ENCODE measurements around the gene AMER1.

AMER1 gene

DNA sequence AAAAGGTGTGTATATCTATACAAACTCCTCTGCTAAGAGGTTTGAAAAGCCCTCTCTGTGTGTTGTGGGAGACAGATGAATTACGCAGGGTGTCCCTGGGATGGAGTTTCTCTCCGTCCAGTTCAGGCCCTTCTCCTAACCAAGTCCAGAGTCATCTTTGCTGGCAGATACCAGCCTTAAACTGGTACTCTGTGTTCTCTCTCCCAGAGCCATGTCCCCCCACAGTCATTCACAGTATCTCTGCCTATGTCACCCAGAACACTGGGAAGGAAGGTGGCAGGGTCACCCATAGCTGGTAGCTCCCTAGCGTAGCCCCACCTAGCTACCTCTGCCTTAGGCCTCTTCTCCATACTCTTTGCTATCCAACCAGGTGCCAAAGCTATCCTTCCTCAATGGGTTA, 8.9 kb downstream of the AMER1 start:
- 96% methylated on average over 2 of the region's 3 CpGs for WGBS
- Histone ChIP-seq H3K14ac (ENCODE audit: low read length in 2 of 2) (no peak overlapping the region), H4K8ac (ENCODE audit: low read length) (no peak overlapping the region)

DNA sequence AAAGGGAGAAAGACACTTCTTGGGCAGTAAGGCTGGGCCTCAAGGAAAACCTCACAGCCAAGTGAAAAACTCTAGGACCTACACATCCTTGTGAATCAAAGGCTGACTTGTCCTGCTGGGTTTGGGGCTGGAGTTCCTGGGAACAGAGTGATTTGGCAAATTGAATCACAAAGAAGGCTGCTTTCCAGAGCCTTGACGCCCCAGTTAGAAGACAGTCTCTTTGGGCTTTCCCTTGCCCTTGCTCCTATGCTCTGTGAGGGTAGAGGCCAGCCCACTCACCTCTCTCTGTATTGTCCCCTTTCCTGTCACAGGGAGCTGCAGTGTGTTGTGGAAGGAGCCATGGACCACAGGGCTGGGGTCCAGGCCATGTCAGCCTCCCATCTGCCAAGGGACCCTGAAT, 9.6 kb downstream of the AMER1 start:
- no peak overlapping the region for H4K91ac ChIP-seq (ENCODE audit: low read length)
- H2BK15ac ChIP-seq (ENCODE audit: low read depth, poor library complexity, severe bottlenecking), result no peak overlapping the region
- no peaks in the 10 kb centered on the region for H3K4me1 ChIP-seq (ENCODE audit: control insufficient read depth, insufficient read depth, low read depth, low read length)
- H3K9me3 ChIP-seq (ENCODE audit: control insufficient read depth, low read length), result no peaks in the 10 kb centered on the region
- no peak overlapping the region for H2BK12ac ChIP-seq (ENCODE audit: low read length in 2 of 2)
- H3K36me3 ChIP-seq (ENCODE audit: control insufficient read depth in 1 of 2, insufficient read depth in 2 of 2, low read depth in 1 of 2, low read length in 2 of 2), result peaks cover 7 to 23% of the 10 kb centered on the region in 2 experiments
- H2AFZ ChIP-seq (ENCODE audit: low read depth, low read length), result no peak overlapping the region
- no peak overlapping the region for H3K4me2 ChIP-seq (ENCODE audit: low read length, poor library complexity, severe bottlenecking)
- H3K9ac ChIP-seq (ENCODE audit: low read length), result no peak overlapping the region
- H4K8ac ChIP-seq (ENCODE audit: low read length), result no peak overlapping the region
- H3K4ac ChIP-seq (ENCODE audit: low read depth in 1 of 2, low read length in 2 of 2), result no peak overlapping the region
- no peak overlapping the region for H2AK5ac ChIP-seq (ENCODE audit: low read length, severe bottlenecking)
- H3K14ac ChIP-seq (ENCODE audit: low read length in 2 of 2), result no peak overlapping the region
- H3K27me3 ChIP-seq (ENCODE audit: control insufficient read depth in 1 of 2, insufficient read depth in 1 of 2, low read length in 2 of 2), result peaks cover 0 to 8% of the 10 kb centered on the region in 2 experiments
- peaks cover 16% of the 10 kb centered on the region for H3K79me1 ChIP-seq (replicated peaks; ENCODE audit: low read length, poor library complexity, severe bottlenecking)
- DNase-seq, result no peak
- H2BK5ac ChIP-seq (ENCODE audit: low read depth, low read length, poor library complexity, severe bottlenecking), result no peak overlapping the region
- no peak overlapping the region for H3K18ac ChIP-seq (ENCODE audit: low read depth in 1 of 2, low read length in 2 of 2)
- no CpG with 5 or more reads among the region's 1 CpG for WGBS
- no peak overlapping the region for H3K23ac ChIP-seq (ENCODE audit: low read length in 2 of 2)
- no peak overlapping the region for H3K4me3 ChIP-seq (ENCODE audit: insufficient read depth in 1 of 2, low read depth in 1 of 2, low read length in 2 of 2)
- H2BK120ac ChIP-seq (ENCODE audit: low read depth, low read length), result no peak overlapping the region
- H3K27ac ChIP-seq (ENCODE audit: low read length, poor library complexity, severe bottlenecking), result no peak overlapping the region

More for the DNA sequence above, 8.9 kb downstream of the AMER1 start:
- peaks cover 0 to 8% of the 10 kb centered on the region in 2 experiments for H3K27me3 ChIP-seq (ENCODE audit: control insufficient read depth in 1 of 2, insufficient read depth in 1 of 2, low read length in 2 of 2)
- no peak overlapping the region for H2BK12ac ChIP-seq (ENCODE audit: low read length in 2 of 2)
- no peak overlapping the region for H3K23ac ChIP-seq (ENCODE audit: low read length in 2 of 2)
- H2BK5ac ChIP-seq (ENCODE audit: low read depth, low read length, poor library complexity, severe bottlenecking), result no peak overlapping the region
- H4K91ac ChIP-seq (ENCODE audit: low read length), result no peak overlapping the region
- no peak overlapping the region for H3K27ac ChIP-seq (ENCODE audit: low read length, poor library complexity, severe bottlenecking)
- no peak overlapping the region for H3K4me2 ChIP-seq (ENCODE audit: low read length, poor library complexity, severe bottlenecking)
- no peak overlapping the region for H2BK120ac ChIP-seq (ENCODE audit: low read depth, low read length)
- no peak overlapping the region for H2AK5ac ChIP-seq (ENCODE audit: low read length, severe bottlenecking)
- H3K9me3 ChIP-seq (ENCODE audit: control insufficient read depth, low read length), result no peaks in the 10 kb centered on the region
- H3K4me1 ChIP-seq (ENCODE audit: control insufficient read depth, insufficient read depth, low read depth, low read length), result no peaks in the 10 kb centered on the region
- no peak overlapping the region for H3K4me3 ChIP-seq (ENCODE audit: insufficient read depth in 1 of 2, low read depth in 1 of 2, low read length in 2 of 2)
- H2AFZ ChIP-seq (ENCODE audit: low read depth, low read length), result no peak overlapping the region
- no peak overlapping the region for H3K4ac ChIP-seq (ENCODE audit: low read depth in 1 of 2, low read length in 2 of 2)
- H3K36me3 ChIP-seq (ENCODE audit: control insufficient read depth in 1 of 2, insufficient read depth in 2 of 2, low read depth in 1 of 2, low read length in 2 of 2), result peaks cover 5 to 16% of the 10 kb centered on the region in 2 experiments
- no peak for DNase-seq
- no peak overlapping the region for H3K9ac ChIP-seq (ENCODE audit: low read length)
- H2BK15ac ChIP-seq (ENCODE audit: low read depth, poor library complexity, severe bottlenecking), result no peak overlapping the region
- H3K79me1 ChIP-seq (replicated peaks; ENCODE audit: low read length, poor library complexity, severe bottlenecking), result peaks cover 17% of the 10 kb centered on the region
- no peak overlapping the region for H3K18ac ChIP-seq (ENCODE audit: low read depth in 1 of 2, low read length in 2 of 2)

DNA sequence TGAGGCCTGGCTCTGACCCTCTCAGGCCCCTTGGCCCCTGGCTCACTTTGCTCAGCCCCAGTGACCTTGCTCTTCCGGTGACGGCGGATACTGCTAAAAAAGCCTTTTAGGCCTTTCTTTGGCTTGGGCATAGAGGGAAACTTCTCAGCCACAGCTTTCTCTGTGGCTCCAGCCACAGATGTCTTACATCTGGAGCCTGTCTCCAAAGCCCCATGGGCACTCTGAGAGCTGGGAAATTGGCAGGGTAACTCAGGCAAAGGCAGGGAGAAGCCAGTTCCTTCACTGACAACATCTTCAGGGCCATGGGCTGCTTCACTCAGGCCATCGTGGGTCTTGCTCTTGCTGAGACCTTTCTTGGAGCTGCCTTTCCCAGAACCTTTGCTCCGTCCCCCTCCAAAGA, 12.8 kb downstream of the AMER1 start:
- Histone ChIP-seq H4K91ac (ENCODE audit: low read length) (no peak overlapping the region), H2BK15ac (ENCODE audit: low read depth, poor library complexity, severe bottlenecking) (no peak overlapping the region), H4K8ac (ENCODE audit: low read length) (no peak overlapping the region), H2AFZ (ENCODE audit: low read depth, low read length) (no peak overlapping the region), H3K79me1 (replicated peaks; ENCODE audit: low read length, poor library complexity, severe bottlenecking) (peaks cover 10% of the 10 kb centered on the region), H3K4ac (ENCODE audit: low read depth in 1 of 2, low read length in 2 of 2) (no peak overlapping the region), H3K27me3 (ENCODE audit: control insufficient read depth in 1 of 2, insufficient read depth in 1 of 2, low read length in 2 of 2) (peaks cover 0 to 8% of the 10 kb centered on the region in 2 experiments), H2BK12ac (ENCODE audit: low read length in 2 of 2) (no peak overlapping the region), H3K18ac (ENCODE audit: low read depth in 1 of 2, low read length in 2 of 2) (no peak overlapping the region), H3K23ac (ENCODE audit: low read length in 2 of 2) (no peak overlapping the region), H3K27ac (ENCODE audit: low read length, poor library complexity, severe bottlenecking) (no peak overlapping the region), H3K14ac (ENCODE audit: low read length in 2 of 2) (no peak overlapping the region), H3K4me3 (ENCODE audit: insufficient read depth in 1 of 2, low read depth in 1 of 2, low read length in 2 of 2) (no peak overlapping the region), H2BK5ac (ENCODE audit: low read depth, low read length, poor library complexity, severe bottlenecking) (no peak overlapping the region), H3K4me1 (ENCODE audit: control insufficient read depth, insufficient read depth, low read depth, low read length) (no peaks in the 10 kb centered on the region), H3K9me3 (ENCODE audit: control insufficient read depth, low read length) (no peaks in the 10 kb centered on the region), H2AK5ac (ENCODE audit: low read length, severe bottlenecking) (no peak overlapping the region), H3K9ac (ENCODE audit: low read length) (no peak overlapping the region), H2BK120ac (ENCODE audit: low read depth, low read length) (no peak overlapping the region), H3K36me3 (ENCODE audit: control insufficient read depth in 1 of 2, insufficient read depth in 2 of 2, low read depth in 1 of 2, low read length in 2 of 2) (peaks cover 12 to 35% of the 10 kb centered on the region in 2 experiments), H3K4me2 (ENCODE audit: low read length, poor library complexity, severe bottlenecking) (no peak overlapping the region)
- DNase-seq, result no peak
- 98% methylated on average over 5 of the region's 5 CpGs for WGBS

DNA sequence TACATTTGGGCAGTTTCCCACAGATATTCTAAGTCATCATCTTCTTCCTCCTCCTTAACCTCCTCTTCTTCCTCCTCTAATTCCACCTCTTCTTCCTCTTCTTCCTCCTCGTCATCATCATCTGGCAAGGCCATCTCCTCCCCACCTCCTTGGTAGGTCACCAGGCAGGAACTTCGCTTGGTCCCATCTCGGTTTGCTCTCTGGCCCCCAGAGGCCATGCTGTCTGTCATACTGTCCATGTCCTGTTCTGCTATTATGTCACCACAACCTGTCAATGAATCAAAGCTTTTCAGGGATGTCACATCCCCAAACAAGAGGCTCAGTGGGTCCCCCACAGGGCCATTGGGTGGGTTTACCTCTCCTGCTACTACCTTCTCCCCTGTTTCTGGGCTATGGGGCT, 13.5 kb downstream of the AMER1 start:
- Histone ChIP-seq H2AK5ac (ENCODE audit: low read length, severe bottlenecking) (no peak overlapping the region), H3K4me2 (ENCODE audit: low read length, poor library complexity, severe bottlenecking) (no peak overlapping the region), H3K27me3 (ENCODE audit: control insufficient read depth in 1 of 2, insufficient read depth in 1 of 2, low read length in 2 of 2) (peaks cover 0 to 8% of the 10 kb centered on the region in 2 experiments), H3K4me3 (ENCODE audit: insufficient read depth in 1 of 2, low read depth in 1 of 2, low read length in 2 of 2) (no peak overlapping the region), H2AFZ (ENCODE audit: low read depth, low read length) (no peak overlapping the region), H4K91ac (ENCODE audit: low read length) (no peak overlapping the region), H2BK120ac (ENCODE audit: low read depth, low read length) (no peak overlapping the region), H3K9me3 (ENCODE audit: control insufficient read depth, low read length) (no peaks in the 10 kb centered on the region), H3K27ac (ENCODE audit: low read length, poor library complexity, severe bottlenecking) (no peak overlapping the region), H3K18ac (ENCODE audit: low read depth in 1 of 2, low read length in 2 of 2) (no peak overlapping the region), H3K4me1 (ENCODE audit: control insufficient read depth, insufficient read depth, low read depth, low read length) (no peaks in the 10 kb centered on the region), H3K79me1 (replicated peaks; ENCODE audit: low read length, poor library complexity, severe bottlenecking) (peaks cover 6% of the 10 kb centered on the region), H3K36me3 (ENCODE audit: control insufficient read depth in 1 of 2, insufficient read depth in 2 of 2, low read depth in 1 of 2, low read length in 2 of 2) (peaks cover 12 to 39% of the 10 kb centered on the region in 2 experiments), H3K23ac (ENCODE audit: low read length in 2 of 2) (no peak overlapping the region), H2BK15ac (ENCODE audit: low read depth, poor library complexity, severe bottlenecking) (no peak overlapping the region), H2BK5ac (ENCODE audit: low read depth, low read length, poor library complexity, severe bottlenecking) (no peak overlapping the region), H4K8ac (ENCODE audit: low read length) (no peak overlapping the region), H3K14ac (ENCODE audit: low read length in 2 of 2) (no peak overlapping the region), H3K9ac (ENCODE audit: low read length) (no peak overlapping the region), H3K4ac (ENCODE audit: low read depth in 1 of 2, low read length in 2 of 2) (no peak overlapping the region), H2BK12ac (ENCODE audit: low read length in 2 of 2) (no peak overlapping the region)
- no peak for DNase-seq
- WGBS, result 96% methylated on average over 3 of the region's 3 CpGs

Measured in mesenchymal stem cell (in vitro differentiated cells and primary cell).